RPMI7951 (cell line): Measurements from ENCODE around the gene GJC1. TPM values are rescaled to one million over a fixed set of nuclear protein-coding genes. Genes with fewer than 3 reads are reported as not detected.
"Not testable (repeated sequence)": the region's sequence is repeated elsewhere in the genome, so short reads cannot be mapped to it uniquely, and the experiment has no call there.

Experiments
- DNase-seq: peaks from one replicate; pipeline ENCODE4 v3.0.0-alpha.2; 2012; ENCODE audit warnings: low read depth
- total RNA-seq: library from RNA; depleted of rRNA; stranded (reverse); fragments of >200 nt; shearing (Covaris generic); gene quantifications from 2 replicates; pipeline ENCODE4 v1.2.3, GENCODE V29; 2014; rRNA removed

Gene GJC1
- total RNA-seq, 1 experiment from 2014 or later = 16.3 TPM

GRCh38 chr17:44760474-44761308 lies 69.4 kb downstream of the GJC1 start:
- DNase-seq = no peak

GRCh38 chr17:44759916-44760243 lies 70.2 kb downstream of the GJC1 start:
- no peak for DNase-seq

GRCh38 chr17:44759086-44759915 lies 70.8 kb downstream of the GJC1 start:
- no peak for DNase-seq

- no peak for DNase-seq
Observed at GRCh38 chr17:44758414-44759085, 71.5 kb downstream of the GJC1 start, which contains the start of gene ADAM11. TSS of gene ADAM11 (plus strand) at chr17:44758988. CDS start at chr17:44759200, 212 bp downstream.

- DNase-seq = no peak
Observed at GRCh38 chr17:44757918-44758413, 72.1 kb downstream of the GJC1 start.

GRCh38 chr17:44757045-44757917 lies 72.8 kb downstream of the GJC1 start:
- DNase-seq = no peak

- DNase-seq = not testable (repeated sequence)
Observed at GRCh38 chr17:44755180-44755579, 74.9 kb downstream of the GJC1 start.

GRCh38 chr17:44754276-44754675 lies 75.8 kb downstream of the GJC1 start:
- DNase-seq = no peak

- DNase-seq = no peak
Observed at GRCh38 chr17:44752953-44753861, 76.9 kb downstream of the GJC1 start.

- no peak for DNase-seq
Observed at GRCh38 chr17:44751806-44752205, 78.3 kb downstream of the GJC1 start.

GRCh38 chr17:44751331-44751730 lies 78.8 kb downstream of the GJC1 start:
- DNase-seq = no peak

GRCh38 chr17:44749980-44750318 lies 80.1 kb downstream of the GJC1 start:
- no peak for DNase-seq

GRCh38 chr17:44749076-44749979 lies 80.8 kb downstream of the GJC1 start:
- DNase-seq = no peak

Other genes with a start within 250 kb of the GJC1 start
- under 0.01 and 0.20 TPM in 2 replicates for gene MEIOC, start 173.8 kb downstream of the GJC1 start, total RNA-seq
- gene CCDC43, start 140.5 kb downstream of the GJC1 start, total RNA-seq = 27.3 and 32.9 TPM in 2 replicates
- gene DBF4B, start 121.6 kb downstream of the GJC1 start, total RNA-seq = 6.4 and 10.0 TPM in 2 replicates
- gene ADAM11, start 71.3 kb downstream of the GJC1 start, total RNA-seq = 0.10 and 0.12 TPM in 2 replicates
- gene HIGD1B, start 17.6 kb upstream of the GJC1 start, total RNA-seq = not detected in 2 replicates
- gene EFTUD2, start 69.2 kb upstream of the GJC1 start, total RNA-seq = 90.2 and 90.8 TPM in 2 replicates
- gene GFAP, start 85.2 kb upstream of the GJC1 start, total RNA-seq = 0.20 TPM in 1 of 2 replicates, not detected in the other
- 7.2 and 7.6 TPM in 2 replicates for gene KIF18B, start 117.5 kb upstream of the GJC1 start, total RNA-seq
- 6.4 and 8.2 TPM in 2 replicates for gene C1QL1, start 138.0 kb upstream of the GJC1 start, total RNA-seq
- 33.6 and 35.9 TPM in 2 replicates for gene DCAKD, start 221.3 kb upstream of the GJC1 start, total RNA-seq
- 59.9 and 68.0 TPM in 2 replicates for gene NMT1, start 231.0 kb upstream of the GJC1 start, total RNA-seq